ENCODE results near the gene PPARD. TPM values are rescaled to one million over a fixed set of nuclear protein-coding genes. Genes with fewer than 3 reads are reported as not detected.

PPARD gene
- total RNA-seq, 1 donor from 2014 or later = 30.2 TPM

GRCh38 chr6:35451354-35452182 lies 109.2 kb downstream of the PPARD start:
- Histone ChIP-seq H3K36me3 (peaks cover 7% of the 10 kb centered on the region), H3K27me3 (ENCODE audit: low read depth) (no peaks in the 10 kb centered on the region), H3K4me1 (peaks cover 36% of the 10 kb centered on the region), H3K27ac (peak overlapping the region; percentile 70), H3K4me3 (peak overlapping the region; percentile 81), H3K9me3 (no peaks in the 10 kb centered on the region)
- no peak for DNase-seq
- no peak for ATAC-seq
- intact Hi-C loops (cut with DNase I) = no loop called here
- TF ChIP-seq CTCF (IDR thresholded peaks at IDR 0.05) = no peak

- H3K4me1 ChIP-seq = peaks cover 36% of the 10 kb centered on the region
- peak within 1 kb of the TSS; percentile 70 for H3K27ac ChIP-seq
- DNase-seq (peak; percentile 96), ATAC-seq (peak; percentile 98)
- TF ChIP-seq CTCF (IDR thresholded peaks at IDR 0.05) = no peak
- H3K9me3 ChIP-seq = no peaks in the 10 kb centered on the region
- H3K36me3 ChIP-seq = peaks cover 7% of the 10 kb centered on the region
- intact Hi-C loops (cut with DNase I) = no loop called here
- no peaks in the 10 kb centered on the region for H3K27me3 ChIP-seq (ENCODE audit: low read depth)
- H3K4me3 ChIP-seq = peak within 1 kb of the TSS; percentile 81
Observed at GRCh38 chr6:35452183-35453090, 110.1 kb downstream of the PPARD start, which contains the start of gene FANCE. Gene FANCE, plus strand, starts transcription at chr6:35452338. Its CDS starts 208 bp downstream, at chr6:35452546.

- no peak for TF ChIP-seq CTCF (IDR thresholded peaks at IDR 0.05)
- DNase-seq = no peak
- Histone ChIP-seq H3K27me3 (ENCODE audit: low read depth) (no peaks in the 10 kb centered on the region), H3K9me3 (no peaks in the 10 kb centered on the region), H3K4me3 (peak overlapping the region; percentile 81), H3K27ac (no peak overlapping the region), H3K4me1 (peaks cover 36% of the 10 kb centered on the region), H3K36me3 (peaks cover 7% of the 10 kb centered on the region)
- ATAC-seq = no peak
- intact Hi-C loops (cut with DNase I) = no loop called here
Observed at GRCh38 chr6:35453236-35453635, 110.9 kb downstream of the PPARD start.

GRCh38 chr6:35454391-35455110 lies 112.2 kb downstream of the PPARD start:
- Histone ChIP-seq H3K9me3 (no peaks in the 10 kb centered on the region), H3K4me1 (peaks cover 31% of the 10 kb centered on the region), H3K36me3 (peaks cover 14% of the 10 kb centered on the region), H3K27me3 (ENCODE audit: low read depth) (no peaks in the 10 kb centered on the region), H3K4me3 (no peak overlapping the region), H3K27ac (no peak overlapping the region)
- DNase-seq (no peak), ATAC-seq (no peak)
- TF ChIP-seq CTCF (IDR thresholded peaks at IDR 0.05) = no peak
- intact Hi-C loops (cut with DNase I) = no loop called here

- Histone ChIP-seq H3K27ac (no peak overlapping the region), H3K27me3 (ENCODE audit: low read depth) (no peaks in the 10 kb centered on the region), H3K4me1 (peaks cover 21% of the 10 kb centered on the region), H3K4me3 (no peak overlapping the region), H3K36me3 (peaks cover 24% of the 10 kb centered on the region), H3K9me3 (no peaks in the 10 kb centered on the region)
- ATAC-seq (no peak), DNase-seq (no peak)
- TF ChIP-seq CTCF (IDR thresholded peaks at IDR 0.05) = no peak
- intact Hi-C loops (cut with DNase I) = no loop called here
Observed at GRCh38 chr6:35457907-35458306, 115.5 kb downstream of the PPARD start.

All from lower lobe of right lung (tissue), 2 donors.